Muscle of arm (tissue), 12 donors: Measurements from ENCODE around the gene CCDC146. TPM values are rescaled to one million over a fixed set of nuclear protein-coding genes. Genes with fewer than 3 reads are reported as not detected.
"Not testable (repeated sequence)": the region's sequence is repeated elsewhere in the genome, so short reads cannot be mapped to it uniquely, and the experiment has no call there.

Source experiments
- DNase-seq: peaks from one replicate; pipeline ENCODE4 v3.0.0-alpha.2; 2013
- polyA plus RNA-seq, 12 donors: library from polyadenylated mRNA; unstranded; fragments of 120-200 nt; gene quantifications; one replicate each; pipeline ENCODE4 v1.2.1, GENCODE V29; 2013; ENCODE audit not compliant: insufficient read length in 12 of 12

The CCDC146 gene
- polyA plus RNA-seq, 12 donors, result 6.5 to 25.0 (median 11.3) TPM; not detected in 1

GRCh38 chr7:77197141-77197540 is 74.7 kb downstream of the CCDC146 start:
- no peak for DNase-seq

GRCh38 chr7:77199013-77199966 is 76.9 kb downstream of the CCDC146 start, which contains the start of gene FGL2:
FGL2 (minus strand) TSS chr7:77199819; CDS start chr7:77199793, 26 bp downstream.
- DNase-seq, result peak; percentile 59

- no peak for DNase-seq
Observed at GRCh38 chr7:77200542-77200941, 78.1 kb downstream of the CCDC146 start.

- no peak for DNase-seq
Observed at GRCh38 chr7:77202481-77202976, 80.1 kb downstream of the CCDC146 start.

GRCh38 chr7:77205706-77206105 is 83.3 kb downstream of the CCDC146 start:
- DNase-seq, result no peak

GRCh38 chr7:77208416-77208815 is 86.0 kb downstream of the CCDC146 start:
- DNase-seq, result no peak

GRCh38 chr7:77209479-77210139 is 87.2 kb downstream of the CCDC146 start:
- DNase-seq, result no peak

GRCh38 chr7:77216181-77216845 is 93.9 kb downstream of the CCDC146 start:
- no peak for DNase-seq

- no peak for DNase-seq
Observed at GRCh38 chr7:77217474-77218185, 95.2 kb downstream of the CCDC146 start.

GRCh38 chr7:77219701-77220331 is 97.4 kb downstream of the CCDC146 start:
- not testable (repeated sequence) for DNase-seq

GRCh38 chr7:77222065-77222464 is 99.7 kb downstream of the CCDC146 start:
- no peak for DNase-seq

- DNase-seq, result no peak
Observed at GRCh38 chr7:77222819-77223218, 100.4 kb downstream of the CCDC146 start.

- no peak for DNase-seq
Observed at GRCh38 chr7:77223261-77223660, 100.8 kb downstream of the CCDC146 start.

- peak; percentile 23 for DNase-seq
Observed at GRCh38 chr7:77226357-77226839, 104.0 kb downstream of the CCDC146 start.

GRCh38 chr7:77228795-77229194 is 106.4 kb downstream of the CCDC146 start:
- DNase-seq, result not testable (repeated sequence)

- DNase-seq, result no peak
Observed at GRCh38 chr7:77232467-77232866, 110.1 kb downstream of the CCDC146 start.

- DNase-seq, result no peak
Observed at GRCh38 chr7:77235276-77235675, 112.9 kb downstream of the CCDC146 start.

- DNase-seq, result no peak
Observed at GRCh38 chr7:77238703-77239136, 116.3 kb downstream of the CCDC146 start.

GRCh38 chr7:77239471-77239870 is 117.1 kb downstream of the CCDC146 start:
- DNase-seq, result no peak

GRCh38 chr7:77242068-77242467 is 119.7 kb downstream of the CCDC146 start:
- no peak for DNase-seq

- no peak for DNase-seq
Observed at GRCh38 chr7:77242554-77242953, 120.1 kb downstream of the CCDC146 start.
